Epithelial cell of esophagus (primary cell): ENCODE results near the gene KAZN.

Experiments
- DNase-seq: peaks from one replicate; pipeline ENCODE4 v3.0.0; 2010; ENCODE audit warnings: low read depth
- H3K4me3 ChIP-seq: 2 replicates; pipeline ENCODE4 v1.5.1; 2011; ENCODE audit warnings: mild to moderate bottlenecking, low read length, control low read depth
- TF ChIP-seq, protein P1 (sequence below): IDR thresholded peaks from 2 replicates; pipeline ENCODE4 v1.5.1; 2011; ENCODE audit warnings: low read depth, mild to moderate bottlenecking, low read length, control low read depth, inconsistent platforms; ENCODE audit not compliant: insufficient read depth; ENCODE audit errors: missing control alignments

The KAZN gene

DNA sequence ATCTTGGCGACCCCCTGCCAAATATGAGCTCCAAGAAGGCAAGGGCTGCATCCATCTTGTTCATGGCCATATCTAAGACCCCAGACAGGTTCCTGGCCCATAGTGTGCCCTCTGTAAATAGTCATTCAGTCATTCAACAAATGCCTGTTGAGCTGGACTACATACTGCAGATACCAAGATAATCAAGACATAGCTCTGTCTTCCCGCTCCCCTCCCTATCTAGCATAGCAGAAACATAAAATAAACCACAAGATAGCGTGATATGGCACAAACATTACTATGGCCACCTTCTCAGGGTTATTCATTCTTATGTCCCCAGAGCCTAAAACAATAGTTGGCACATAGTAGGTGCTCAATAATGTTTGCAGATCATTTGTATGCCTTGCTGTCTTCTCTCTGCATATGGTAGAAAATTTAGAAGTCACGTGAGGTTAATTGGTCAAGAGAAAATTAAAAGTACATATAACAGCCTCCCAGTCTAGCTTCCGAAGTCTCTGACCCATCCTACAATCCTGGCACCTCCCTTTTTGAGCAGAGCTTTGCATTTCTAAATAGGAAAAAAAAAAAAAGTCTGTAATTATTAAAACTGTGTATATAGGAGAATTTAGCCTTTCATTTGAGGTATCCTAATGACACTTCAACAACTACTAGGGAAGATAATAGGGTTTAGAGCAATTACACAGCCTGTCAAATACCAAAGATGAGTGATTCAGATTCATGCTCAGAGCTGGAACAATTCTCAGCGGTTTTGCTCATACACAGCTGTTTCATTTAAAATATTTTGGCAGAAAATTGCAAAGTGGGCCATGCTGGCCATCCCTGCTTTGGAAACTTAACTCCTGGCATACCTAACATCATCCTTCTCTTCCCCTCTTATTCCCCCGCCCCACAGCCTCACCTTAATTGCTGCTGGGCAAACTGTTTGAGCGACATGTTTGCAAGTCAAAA is 219.0 kb downstream of the KAZN start:
- H3K4me3 ChIP-seq: no peak overlapping the region
- TF ChIP-seq, protein P1, sequence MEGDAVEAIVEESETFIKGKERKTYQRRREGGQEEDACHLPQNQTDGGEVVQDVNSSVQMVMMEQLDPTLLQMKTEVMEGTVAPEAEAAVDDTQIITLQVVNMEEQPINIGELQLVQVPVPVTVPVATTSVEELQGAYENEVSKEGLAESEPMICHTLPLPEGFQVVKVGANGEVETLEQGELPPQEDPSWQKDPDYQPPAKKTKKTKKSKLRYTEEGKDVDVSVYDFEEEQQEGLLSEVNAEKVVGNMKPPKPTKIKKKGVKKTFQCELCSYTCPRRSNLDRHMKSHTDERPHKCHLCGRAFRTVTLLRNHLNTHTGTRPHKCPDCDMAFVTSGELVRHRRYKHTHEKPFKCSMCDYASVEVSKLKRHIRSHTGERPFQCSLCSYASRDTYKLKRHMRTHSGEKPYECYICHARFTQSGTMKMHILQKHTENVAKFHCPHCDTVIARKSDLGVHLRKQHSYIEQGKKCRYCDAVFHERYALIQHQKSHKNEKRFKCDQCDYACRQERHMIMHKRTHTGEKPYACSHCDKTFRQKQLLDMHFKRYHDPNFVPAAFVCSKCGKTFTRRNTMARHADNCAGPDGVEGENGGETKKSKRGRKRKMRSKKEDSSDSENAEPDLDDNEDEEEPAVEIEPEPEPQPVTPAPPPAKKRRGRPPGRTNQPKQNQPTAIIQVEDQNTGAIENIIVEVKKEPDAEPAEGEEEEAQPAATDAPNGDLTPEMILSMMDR: no peak
- DNase-seq: no peak

DNA sequence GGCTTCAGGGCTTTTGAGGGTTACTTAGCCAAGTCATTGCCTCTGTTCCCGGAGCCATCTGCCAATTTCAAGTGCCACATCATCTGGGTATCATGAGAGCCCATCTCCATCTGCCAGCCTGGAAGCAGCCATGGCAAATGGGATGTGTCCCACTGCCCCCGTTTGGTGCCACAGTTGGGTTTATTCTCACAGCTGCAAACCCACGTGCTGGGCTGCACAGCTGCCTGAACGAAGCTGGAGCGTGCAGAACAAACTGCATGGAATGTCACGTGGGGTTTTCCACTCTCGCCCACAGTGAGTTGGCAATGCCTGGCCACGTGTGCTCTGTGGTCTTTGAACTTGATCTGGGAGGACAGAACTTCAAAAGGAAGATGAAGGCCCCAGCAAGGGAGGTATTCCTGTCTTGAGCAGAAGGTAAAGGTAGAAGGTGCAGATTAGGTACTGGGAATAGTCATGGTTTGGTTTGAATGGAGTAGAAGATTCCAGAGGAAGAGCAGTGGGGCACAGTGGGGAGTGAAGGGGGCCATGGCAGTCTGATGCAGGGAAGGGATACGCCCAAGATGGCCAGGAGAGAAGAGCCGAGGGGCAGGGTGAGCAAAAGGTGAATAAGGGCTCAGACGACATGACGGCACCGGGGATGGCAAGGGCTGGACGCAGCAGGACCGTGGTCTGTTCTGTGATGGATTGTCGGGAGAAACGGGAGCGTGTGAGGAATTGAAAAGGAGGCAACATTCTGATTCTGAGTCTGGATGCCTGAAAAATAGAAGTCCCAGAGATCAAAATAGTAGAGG is 222.0 kb downstream of the KAZN start:
- TF ChIP-seq, protein P1: no peak
- no peak overlapping the region for H3K4me3 ChIP-seq
- DNase-seq: no peak

GRCh38 chr1:14822493-14822892 is 224.0 kb downstream of the KAZN start:
- TF ChIP-seq, protein P1: no peak
- no peak overlapping the region for H3K4me3 ChIP-seq
- DNase-seq: no peak

DNA sequence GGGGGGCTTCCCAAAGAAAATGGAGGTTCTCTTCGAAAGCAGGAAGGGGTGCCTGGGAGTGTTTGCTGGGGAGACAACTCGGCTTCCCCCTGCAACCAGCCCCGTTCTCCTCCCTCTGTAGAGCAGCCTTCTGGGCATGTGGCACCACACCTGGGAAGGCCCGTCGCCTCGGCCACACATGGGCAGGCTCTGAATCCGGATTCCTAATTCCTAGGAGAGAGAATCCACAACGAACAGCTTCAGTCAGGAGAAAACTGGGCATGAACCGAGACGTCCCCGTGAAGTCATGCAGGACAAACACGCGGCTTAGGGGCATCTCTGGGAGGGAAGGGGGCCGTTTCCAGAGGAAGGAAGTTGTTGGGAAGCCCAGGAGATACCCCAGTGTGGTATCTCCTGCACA is 224.5 kb downstream of the KAZN start:
- TF ChIP-seq, protein P1: no peak
- no peak for DNase-seq

GRCh38 chr1:14824314-14824915 is 225.9 kb downstream of the KAZN start:
- DNase-seq: no peak
- H3K4me3 ChIP-seq: no peak overlapping the region
- TF ChIP-seq, protein P1: no peak

More for the DNA sequence above, 224.5 kb downstream of the KAZN start:
- no peak overlapping the region for H3K4me3 ChIP-seq

GRCh38 chr1:14825396-14825795 is 226.9 kb downstream of the KAZN start:
- H3K4me3 ChIP-seq: no peak overlapping the region
- no peak for DNase-seq
- TF ChIP-seq, protein P1: no peak
